Common myeloid progenitor, CD34-positive (primary cell): ENCODE data around the gene GNAO1.
"Not testable (repeated sequence)": the region's sequence is repeated elsewhere in the genome, so short reads cannot be mapped to it uniquely, and the experiment has no call there.

ENCODE experiments used
- CTCF ChIA-PET: fragments of 350-600 bp; sonication (Branson Sonifier 250); formaldehyde crosslinking; loops from one replicate; lab custom pipeline; 2021; ENCODE audit warnings: antibody characterized with exemption; lab: Charles Lee
- POLR2A ChIA-PET: fragments of 350-600 bp; sonication (Branson Sonifier 250); formaldehyde crosslinking; loops from one replicate; lab custom pipeline; 2021; ENCODE audit warnings: antibody characterized with exemption; lab: Charles Lee
- DNase-seq, 3 donors: peaks; one replicate each; pipeline versions ENCODE4 v3.0.0 to v3.0.0-alpha.2; 2013
- H3K27ac ChIP-seq, 2 experiments: 1 replicate in 1 of 2; 2 replicates in 1 of 2; pipeline ENCODE4 v1.7.0; 2013; ENCODE audit warnings: inconsistent platforms in 2 of 2, low read length in 2 of 2, mild to moderate bottlenecking in 2 of 2, low read depth in 1 of 2, moderate library complexity in 1 of 2; ENCODE audit not compliant: severe bottlenecking in 2 of 2, insufficient read depth in 1 of 2, poor library complexity in 1 of 2
- H3K27me3 ChIP-seq, 5 experiments: replicated peaks in 2 of 5; 1 replicate in 3 of 5; 2 replicates in 2 of 5; pipeline versions ENCODE4 v1.6.1 to v1.7.0; 2013; ENCODE audit warnings: low read length in 4 of 5, mild to moderate bottlenecking in 2 of 5, moderate library complexity in 2 of 5, inconsistent platforms in 1 of 5; ENCODE audit not compliant: insufficient read depth in 5 of 5, control insufficient read depth in 4 of 5
- H3K36me3 ChIP-seq, 4 experiments: 1 replicate in 2 of 4; 2 replicates in 2 of 4; pipeline versions ENCODE4 v1.6.1 to v1.7.0; 2013; ENCODE audit warnings: low read length in 3 of 4, control low read depth in 1 of 4, mild to moderate bottlenecking in 1 of 4; ENCODE audit not compliant: control insufficient read depth in 4 of 4, insufficient read depth in 4 of 4
- H3K4me1 ChIP-seq, 4 experiments: 1 replicate in 3 of 4; 2 replicates in 1 of 4; pipeline versions ENCODE4 v1.6.1 to v1.7.1; 2013; ENCODE audit warnings: low read length in 3 of 4, mild to moderate bottlenecking in 3 of 4, control low read depth in 1 of 4, inconsistent platforms in 1 of 4, moderate library complexity in 1 of 4; ENCODE audit not compliant: control insufficient read depth in 4 of 4, insufficient read depth in 4 of 4; ENCODE audit errors: control extremely low read depth in 1 of 4
- H3K4me3 ChIP-seq, 7 experiments: 1 replicate in 4 of 7; 2 replicates in 3 of 7; pipeline versions ENCODE4 v1.5.1 to v1.7.0; 2013; ENCODE audit warnings: mild to moderate bottlenecking in 7 of 7, low read length in 6 of 7, moderate library complexity in 6 of 7, inconsistent platforms in 2 of 7, low read depth in 2 of 7, control low read depth in 1 of 7; ENCODE audit not compliant: insufficient read depth in 4 of 7, control insufficient read depth in 1 of 7; ENCODE audit errors: extremely low read depth in 1 of 7
- H3K9me3 ChIP-seq, 5 experiments: 1 replicate in 4 of 5; 2 replicates in 1 of 5; pipeline versions ENCODE4 v1.6.1 to v1.7.1; 2013; ENCODE audit warnings: low read length in 4 of 5, mild to moderate bottlenecking in 2 of 5, inconsistent platforms in 1 of 5, low read depth in 1 of 5, moderate library complexity in 1 of 5; ENCODE audit not compliant: control insufficient read depth in 4 of 5, insufficient read depth in 2 of 5; ENCODE audit errors: control extremely low read depth in 1 of 5
- WGBS: methylation state at CpG from one replicate; pipeline ENCODE4 v1.1.5; 2013; ENCODE audit not compliant: insufficient coverage; 5-methylcytosine and 5-hydroxymethylcytosine counted together

GNAO1 gene

DNA sequence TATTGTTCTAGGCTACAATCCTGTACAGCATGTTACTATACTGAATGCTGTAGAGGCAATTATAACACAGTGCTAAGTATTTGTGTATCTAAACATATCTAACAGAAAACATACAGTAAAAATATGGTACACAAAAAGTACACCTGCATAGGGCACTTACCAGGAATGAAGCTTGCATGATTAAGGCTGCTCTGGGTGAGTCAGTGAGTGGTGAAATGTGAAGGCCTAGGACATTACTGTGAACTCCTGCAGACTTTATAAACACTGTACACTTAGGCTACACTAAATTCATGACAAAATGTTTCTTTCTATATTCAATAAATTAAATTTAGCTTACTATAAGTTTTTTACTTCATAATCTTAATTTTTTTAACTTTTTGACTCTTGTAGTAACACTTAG is 196.9 kb downstream of the GNAO1 start:
- POLR2A ChIA-PET, result no interaction called here
- CTCF ChIA-PET, result interaction anchor here (1.1 to 1.9 kb wide), 4 partner anchors 13 to 21 kb away, joined by 3 to 4 read pairs (median 4); no protein-coding TSS in a partner anchor
- H3K27ac ChIP-seq, result no peak overlapping the region

GRCh38 chr16:56389554-56389953 is 198.3 kb downstream of the GNAO1 start:
- POLR2A ChIA-PET, result no interaction called here
- Histone ChIP-seq H3K9me3 (peaks cover 0 to 3% (median 0%) of the 10 kb centered on the region in 5 experiments), H3K27ac (no peak overlapping the region), H3K36me3 (peaks cover 16 to 66% (median 36%) of the 10 kb centered on the region in 4 experiments), H3K27me3 (no peaks in the 10 kb centered on the region), H3K4me3 (no peak overlapping the region), H3K4me1 (no peaks in the 10 kb centered on the region)
- DNase-seq, result no peak
- WGBS, result 100% methylated on average over 3 of the region's 3 CpGs
- CTCF ChIA-PET, result interaction anchor here (0.5 to 1.9 kb wide), 3 partner anchors 9 to 15 kb away, joined by 3 to 4 read pairs (median 4); no protein-coding TSS in a partner anchor

More for the DNA sequence above, 196.9 kb downstream of the GNAO1 start:
- Histone ChIP-seq H3K4me3 (no peak overlapping the region), H3K27me3 (no peaks in the 10 kb centered on the region), H3K4me1 (no peaks in the 10 kb centered on the region), H3K36me3 (peaks cover 18 to 78% (median 46%) of the 10 kb centered on the region in 4 experiments), H3K9me3 (peaks cover 0 to 3% (median under 1%) of the 10 kb centered on the region in 5 experiments)
- no peak for DNase-seq

GRCh38 chr16:56396724-56397123 is 205.4 kb downstream of the GNAO1 start:
- H3K9me3 ChIP-seq, H3K27ac ChIP-seq, H3K27me3 ChIP-seq, DNase-seq, H3K4me3 ChIP-seq, POLR2A ChIA-PET, CTCF ChIA-PET, H3K4me1 ChIP-seq: not testable (repeated sequence)
- peaks cover 4 to 26% (median 14%) of the 10 kb centered on the region in 4 experiments for H3K36me3 ChIP-seq
- WGBS, result no CpG with 5 or more reads among the region's 3 CpGs

DNA sequence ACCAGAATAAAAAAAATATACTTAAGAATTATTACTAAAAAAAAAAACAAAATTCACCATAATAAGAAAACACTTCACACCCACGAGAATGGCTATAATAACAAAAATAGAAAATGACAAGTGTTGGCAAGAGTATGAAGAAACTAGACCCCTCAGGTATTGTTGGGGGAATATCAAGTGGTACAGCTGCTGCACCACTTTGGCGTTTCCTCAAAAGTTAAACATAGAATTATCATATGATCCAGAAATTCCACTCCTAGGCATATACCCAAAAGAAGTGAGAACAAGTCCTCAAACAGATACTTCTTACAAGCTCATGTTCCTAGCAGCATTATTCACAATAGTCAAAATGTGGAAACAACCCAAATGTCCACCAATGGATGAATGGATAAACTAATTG is 207.8 kb downstream of the GNAO1 start:
- no peak for DNase-seq
- no peaks in the 10 kb centered on the region for H3K4me1 ChIP-seq
- ChIA-PET POLR2A (no interaction called here), CTCF (interaction anchor here (0.7 to 2.0 kb wide), 2 partner anchors 9 to 10 kb away, joined by 3 to 5 read pairs; no protein-coding TSS in a partner anchor)
- H3K9me3 ChIP-seq, result no peaks in the 10 kb centered on the region
- H3K27ac ChIP-seq, result no peak overlapping the region
- no peak overlapping the region for H3K4me3 ChIP-seq
- H3K27me3 ChIP-seq, result no peaks in the 10 kb centered on the region
- no CpG with 5 or more reads among the region's 2 CpGs for WGBS
- peaks cover 7 to 37% (median 28%) of the 10 kb centered on the region in 4 experiments for H3K36me3 ChIP-seq

DNA sequence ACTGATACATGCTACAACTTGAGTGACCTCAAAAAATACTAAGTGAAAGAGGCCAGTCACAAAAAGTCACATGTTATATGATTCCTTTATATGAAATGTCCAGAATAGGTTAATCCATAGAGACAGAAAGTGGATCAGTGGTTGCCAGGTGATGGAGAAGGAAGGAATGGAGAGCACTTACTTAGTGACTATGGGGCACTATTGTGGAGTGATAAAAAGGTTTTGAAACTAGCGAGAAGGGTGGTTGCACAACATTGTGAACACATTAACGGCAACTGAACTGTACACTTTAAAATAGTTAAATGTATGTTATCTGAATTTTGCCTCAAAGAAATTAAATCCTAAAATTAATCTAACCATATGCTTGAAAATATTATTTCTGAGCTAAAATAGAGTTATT is 208.2 kb downstream of the GNAO1 start:
- no peak overlapping the region for H3K4me3 ChIP-seq
- no peak overlapping the region for H3K27ac ChIP-seq
- ChIA-PET CTCF (interaction anchor here (1.8 to 2.0 kb wide), 2 partner anchors 9 to 10 kb away, joined by 4 to 5 read pairs; no protein-coding TSS in a partner anchor), POLR2A (no interaction called here)
- DNase-seq, result no peak
- H3K4me1 ChIP-seq, result no peaks in the 10 kb centered on the region
- H3K36me3 ChIP-seq, result peaks cover 8 to 41% (median 30%) of the 10 kb centered on the region in 4 experiments
- no peaks in the 10 kb centered on the region for H3K27me3 ChIP-seq
- WGBS, result no CpG with 5 or more reads among the region's 2 CpGs
- no peaks in the 10 kb centered on the region for H3K9me3 ChIP-seq

GRCh38 chr16:56400458-56400857 is 209.2 kb downstream of the GNAO1 start:
- H3K27ac ChIP-seq, result no peak overlapping the region
- no peak for DNase-seq
- no peaks in the 10 kb centered on the region for H3K4me1 ChIP-seq
- peaks cover 14 to 51% (median 36%) of the 10 kb centered on the region in 4 experiments for H3K36me3 ChIP-seq
- ChIA-PET POLR2A (no interaction called here), CTCF (interaction anchor here (1.1 to 2.0 kb wide), 6 partner anchors 9 to 44 kb away, joined by 3 to 5 read pairs (median 4); no protein-coding TSS in a partner anchor)
- no peaks in the 10 kb centered on the region for H3K9me3 ChIP-seq
- 84% methylated on average over 4 of the region's 5 CpGs for WGBS
- H3K4me3 ChIP-seq, result no peak overlapping the region
- no peaks in the 10 kb centered on the region for H3K27me3 ChIP-seq

- peak in 2 of 3 donors; percentile 10 to 17 for DNase-seq
- no peaks in the 10 kb centered on the region for H3K9me3 ChIP-seq
- CTCF ChIA-PET, result interaction anchor here (0.7 to 1.8 kb wide), 6 partner anchors 10 to 45 kb away, joined by 3 to 5 read pairs (median 4); no protein-coding TSS in a partner anchor
- H3K4me3 ChIP-seq, result no peak overlapping the region
- WGBS, result 94% methylated on average over 5 of the region's 5 CpGs
- no peak overlapping the region for H3K27ac ChIP-seq
- H3K4me1 ChIP-seq, result peaks cover 0 to 1% (median 0%) of the 10 kb centered on the region in 4 experiments
- H3K27me3 ChIP-seq, result no peaks in the 10 kb centered on the region
- POLR2A ChIA-PET, result interaction anchor here (0.5 kb wide), 1 partner anchor 66 kb away, joined by 3 read pairs; no protein-coding TSS in a partner anchor
- H3K36me3 ChIP-seq, result peaks cover 14 to 51% (median 38%) of the 10 kb centered on the region in 4 experiments
These were observed 210.2 kb downstream of the GNAO1 start for GRCh38 chr16:56401482-56401881.
